H1 (cell line): ENCODE results near the gene IFRD1. TPM values are rescaled to one million over a fixed set of nuclear protein-coding genes. Genes with fewer than 3 reads are reported as not detected.

Source experiments
- CTCF ChIA-PET: fragments of 300-600 bp; sonication (Branson Sonifier 250); formaldehyde crosslinking; loops from one replicate; lab custom pipeline; 2021; ENCODE audit not compliant: partially characterized antibody; lab: Charles Lee
- POLR2A ChIA-PET: fragments of 300-600 bp; sonication (Branson Sonifier 250); formaldehyde crosslinking; loops from one replicate; lab custom pipeline; 2021; ENCODE audit warnings: inconsistent platforms; ENCODE audit not compliant: partially characterized antibody; lab: Charles Lee
- DNase-seq, 2 experiments: peaks; one replicate each; pipeline versions ENCODE4 v3.0.0 to v3.0.0-alpha.2; 2010 to 2022; ENCODE audit warnings: low spot score in 2 of 2, low read depth in 1 of 2, mixed read lengths in 1 of 2
- FAIRE-seq: peaks from 2 replicates; lab custom pipeline; 2011; peaks lifted over from hg19 to GRCh38; lab: Jason Lieb, UNC
- H2AFZ ChIP-seq: 2 replicates; pipeline ENCODE4 v1.8.1; 2012; ENCODE audit warnings: low read length, inconsistent platforms
- H2AK5ac ChIP-seq: 2 replicates; pipeline ENCODE4 v1.6.1; 2013; ENCODE audit warnings: low read depth, low read length
- H2BK120ac ChIP-seq: replicated peaks from 2 replicates; pipeline ENCODE3; 2013; ENCODE audit warnings: low read depth, low read length, inconsistent platforms
- H2BK12ac ChIP-seq: 2 replicates; pipeline ENCODE4 v1.6.1; 2013; ENCODE audit warnings: low read depth, low read length
- H2BK15ac ChIP-seq: 2 replicates; pipeline ENCODE4 v1.6.1; 2013; ENCODE audit warnings: low read length
- H2BK20ac ChIP-seq: 2 replicates; pipeline ENCODE4 v1.6.1; 2013; ENCODE audit warnings: low read length
- H2BK5ac ChIP-seq: 2 replicates; pipeline ENCODE4 v1.6.1; 2013; ENCODE audit warnings: low read depth, low read length
- H3K14ac ChIP-seq: 2 replicates; pipeline ENCODE4 v1.6.1; 2013; ENCODE audit warnings: inconsistent platforms; ENCODE audit not compliant: insufficient read length
- H3K18ac ChIP-seq: 2 replicates; pipeline ENCODE4 v1.6.1; 2013; ENCODE audit warnings: low read length; ENCODE audit errors: extremely low read depth
- H3K23ac ChIP-seq: 2 replicates; pipeline ENCODE4 v1.6.1; 2013; ENCODE audit warnings: inconsistent platforms; ENCODE audit not compliant: insufficient read length
- H3K23me2 ChIP-seq: 2 replicates; pipeline ENCODE4 v1.6.1; 2013; ENCODE audit warnings: low read depth, low read length
- H3K27ac ChIP-seq: 2 replicates; pipeline ENCODE4 v1.6.1; 2011; ENCODE audit warnings: low read depth, low read length, inconsistent platforms
- H3K27me3 ChIP-seq, 4 experiments: replicated peaks in 1 of 4; 1 replicate in 1 of 4; 2 replicates in 3 of 4; pipeline versions ENCODE4 v1.6.1 to v1.8.1; 2011 to 2013; ENCODE audit warnings: low read length in 3 of 4, mild to moderate bottlenecking in 3 of 4, inconsistent platforms in 2 of 4, mixed read lengths in 2 of 4, moderate library complexity in 1 of 4; ENCODE audit not compliant: control insufficient read depth in 3 of 4, insufficient read depth in 3 of 4; ENCODE audit errors: extremely low read depth in 1 of 4
- H3K36me3 ChIP-seq, 4 experiments: 2 replicates each; pipeline versions ENCODE4 v1.6.1 to v1.8.1; 2011 to 2013; ENCODE audit warnings: mild to moderate bottlenecking in 4 of 4, low read length in 3 of 4, moderate library complexity in 2 of 4, control low read depth in 1 of 4, inconsistent platforms in 1 of 4; ENCODE audit not compliant: insufficient read depth in 4 of 4, control insufficient read depth in 2 of 4
- H3K4ac ChIP-seq: replicated peaks from 2 replicates; pipeline ENCODE3; 2013; ENCODE audit warnings: low read length, low read depth, mixed read lengths, inconsistent platforms; ENCODE audit not compliant: insufficient read length
- H3K4me1 ChIP-seq, 4 experiments: replicated peaks in 1 of 4; 1 replicate in 1 of 4; 2 replicates in 3 of 4; pipeline versions ENCODE4 v1.6.1 to v1.8.1; 2011 to 2013; ENCODE audit warnings: low read length in 3 of 4, inconsistent platforms in 2 of 4, mixed read lengths in 1 of 4; ENCODE audit not compliant: insufficient read depth in 4 of 4, control insufficient read depth in 3 of 4
- H3K4me2 ChIP-seq, 2 experiments: 2 replicates each; pipeline versions ENCODE4 v1.6.1 to v1.8.1; 2011 to 2013; ENCODE audit warnings: low read depth in 2 of 2, low read length in 2 of 2, control low read depth in 1 of 2, inconsistent platforms in 1 of 2, mild to moderate bottlenecking in 1 of 2; ENCODE audit not compliant: insufficient read depth in 1 of 2
- H3K4me3 ChIP-seq, 4 experiments: fragments of 200-600, 300-600 bp in 1 of 4; sonication (generic), shearing (Covaris generic), sonication (Bioruptor Twin) in 1 of 4; 2 replicates each; pipeline versions ENCODE4 v1.5.1 to v1.8.1; 2011 to 2016; ENCODE audit warnings: low read length in 4 of 4, low read depth in 3 of 4, control low read depth in 2 of 4, inconsistent platforms in 2 of 4, mild to moderate bottlenecking in 2 of 4, mixed read lengths in 1 of 4, moderate library complexity in 1 of 4; ENCODE audit not compliant: insufficient read depth in 2 of 4; ENCODE audit errors: extremely low read depth in 1 of 4
- H3K56ac ChIP-seq: replicated peaks from 2 replicates; pipeline ENCODE3; 2013; ENCODE audit warnings: low read depth, mild to moderate bottlenecking, mixed read lengths, low read length, inconsistent platforms; ENCODE audit not compliant: insufficient read length
- H3K79me1 ChIP-seq: 2 replicates; pipeline ENCODE4 v1.6.1; 2013; ENCODE audit warnings: low read depth, low read length, control low read depth
- H3K79me2 ChIP-seq, 2 experiments: 2 replicates each; pipeline versions ENCODE4 v1.6.1 to v1.8.1; 2012 to 2013; ENCODE audit warnings: low read length in 2 of 2, mild to moderate bottlenecking in 2 of 2, inconsistent platforms in 1 of 2; ENCODE audit not compliant: insufficient read depth in 2 of 2, control insufficient read depth in 1 of 2
- H3K9ac ChIP-seq, 4 experiments: replicated peaks in 1 of 4; 1 replicate in 1 of 4; 2 replicates in 3 of 4; pipeline versions ENCODE4 v1.6.1 to v1.8.1; 2011 to 2013; ENCODE audit warnings: low read depth in 3 of 4, low read length in 3 of 4, control low read depth in 2 of 4, mild to moderate bottlenecking in 2 of 4, moderate library complexity in 2 of 4, inconsistent platforms in 1 of 4; ENCODE audit errors: extremely low read depth in 1 of 4
- H3K9me3 ChIP-seq, 2 experiments: 2 replicates each; pipeline versions ENCODE4 v1.6.1 to v1.8.1; 2012 to 2013; ENCODE audit warnings: mild to moderate bottlenecking in 2 of 2, moderate library complexity in 2 of 2, control low read depth in 1 of 2, inconsistent platforms in 1 of 2, low read depth in 1 of 2, low read length in 1 of 2, mixed read lengths in 1 of 2; ENCODE audit not compliant: insufficient read depth in 2 of 2
- H4K20me1 ChIP-seq, 2 experiments: replicated peaks in 1 of 2; 2 replicates each; pipeline versions ENCODE3 to v1.8.1; 2011 to 2013; ENCODE audit warnings: inconsistent platforms in 2 of 2, low read length in 2 of 2, mild to moderate bottlenecking in 1 of 2; ENCODE audit not compliant: insufficient read depth in 2 of 2, control insufficient read depth in 1 of 2
- H4K5ac ChIP-seq: 2 replicates; pipeline ENCODE4 v1.6.1; 2013; ENCODE audit warnings: low read length, low read depth, mixed read lengths, inconsistent platforms; ENCODE audit not compliant: insufficient read length
- H4K8ac ChIP-seq: 2 replicates; pipeline ENCODE4 v1.8.0; 2013; ENCODE audit warnings: mild to moderate bottlenecking, moderate library complexity, low read length, inconsistent platforms; ENCODE audit not compliant: insufficient read depth; ENCODE audit errors: extremely low read depth
- H4K91ac ChIP-seq: replicated peaks from 2 replicates; pipeline ENCODE3; 2013; ENCODE audit warnings: low read length, mixed read lengths, inconsistent platforms; ENCODE audit not compliant: insufficient read length
- BACH1 ChIP-seq: IDR thresholded peaks from 2 replicates; pipeline ENCODE4 v1.6.1; 2012; ENCODE audit warnings: low read length, improper control_type of control experiment
- CHD1 ChIP-seq: IDR thresholded peaks from 2 replicates; pipeline ENCODE4 v1.6.1; 2012; ENCODE audit warnings: low read depth, low read length, improper control_type of control experiment
- HDAC2 ChIP-seq, 2 experiments: fragments of 300-600 bp in 1 of 2; sonication (generic) in 1 of 2; IDR thresholded peaks; 2 replicates each; pipeline ENCODE4 v1.6.1; 2011 to 2012; ENCODE audit warnings: low read depth in 2 of 2, low read length in 2 of 2, mild to moderate bottlenecking in 2 of 2, moderate library complexity in 2 of 2, borderline replicate concordance in 1 of 2, inconsistent platforms in 1 of 2
- PHF8 ChIP-seq: fragments of 200-600 bp; sonication (generic); conservative IDR thresholded peaks from 2 replicates; pipeline ENCODE4 v1.7.1; 2012; ENCODE audit warnings: low read depth, mild to moderate bottlenecking, inconsistent platforms, low read length, moderate library complexity
- SIRT6 ChIP-seq: IDR thresholded peaks from one replicate; pipeline ENCODE4 v1.7.1; 2012; ENCODE audit warnings: low read length, inconsistent platforms
- SIX5 ChIP-seq: IDR thresholded peaks from 2 replicates; pipeline ENCODE4 v1.6.1; 2011; ENCODE audit warnings: mild to moderate bottlenecking, low read depth, low read length
- SP2 ChIP-seq: IDR thresholded peaks from 2 replicates; pipeline ENCODE4 v1.6.1; 2012; ENCODE audit warnings: mild to moderate bottlenecking, low read length, inconsistent platforms
- SRF ChIP-seq: IDR thresholded peaks from 2 replicates; pipeline ENCODE4 v1.6.1; 2011; ENCODE audit warnings: mild to moderate bottlenecking, low read depth, low read length, moderate library complexity
- YY1 ChIP-seq: IDR thresholded peaks from 2 replicates; pipeline ENCODE4 v1.6.1; 2011; ENCODE audit warnings: low read depth, mild to moderate bottlenecking, low read length
- ZNF274 ChIP-seq: IDR thresholded peaks from 2 replicates; pipeline ENCODE4 v1.7.0; 2012; ENCODE audit warnings: low read length, borderline replicate concordance; ENCODE audit errors: extremely low read depth
- WGBS, 2 experiments: shearing (Covaris generic) in 1 of 2; methylation state at CpG; one replicate each; pipeline versions ENCODE4 v1.1.6 to v1.1.7; 2013 to 2015; ENCODE audit warnings: low lambda C conversion rate in 2 of 2, mixed read lengths in 2 of 2, inconsistent platforms in 1 of 2, low coverage in 1 of 2, missing lambda C conversion rate in 1 of 2; ENCODE audit not compliant: insufficient replicate concordance in 2 of 2, insufficient coverage in 1 of 2, insufficient read length in 1 of 2; ENCODE audit errors: extremely low coverage in 1 of 2, missing lambda C conversion rate in 1 of 2; 5-methylcytosine and 5-hydroxymethylcytosine counted together
- polyA plus RNA-seq, 7 experiments: library from polyadenylated mRNA; depleted of rRNA in 3 of 7; stranded (reverse) in 5 of 7; unstranded in 2 of 7; fragments of >200 nt in 5 of 7; fragments of 200-250 nt in 2 of 7; gene quantifications; 1 replicate in 5 of 7; 2 replicates in 1 of 7; 4 replicates in 1 of 7; pipeline versions ENCODE4 v1.2.1 to v1.2.3, GENCODE V29; 2011 to 2013; ENCODE audit warnings: missing spikeins in 2 of 7, mixed read lengths in 2 of 7
- total RNA-seq: library from RNA; stranded (reverse); fragmentation: NEBNext Ultra II Directional; extraction: Animal tissue kit (Norgen Biotek cat#: 25700); gene quantifications from 2 replicates; pipeline ENCODE4 v1.2.1, GENCODE V29; 2021
- TF ChIP-seq, protein P1 (sequence below): IDR thresholded peaks from 2 replicates; pipeline ENCODE4 v1.6.1; 2012; ENCODE audit warnings: inconsistent platforms

IFRD1 gene
- total and polyA plus RNA-seq, 2 of the 8 experiments (the other 6 are each of a cell fraction or from before 2014, with no cell fraction given): 23.0 to 50.4 TPM

DNA sequence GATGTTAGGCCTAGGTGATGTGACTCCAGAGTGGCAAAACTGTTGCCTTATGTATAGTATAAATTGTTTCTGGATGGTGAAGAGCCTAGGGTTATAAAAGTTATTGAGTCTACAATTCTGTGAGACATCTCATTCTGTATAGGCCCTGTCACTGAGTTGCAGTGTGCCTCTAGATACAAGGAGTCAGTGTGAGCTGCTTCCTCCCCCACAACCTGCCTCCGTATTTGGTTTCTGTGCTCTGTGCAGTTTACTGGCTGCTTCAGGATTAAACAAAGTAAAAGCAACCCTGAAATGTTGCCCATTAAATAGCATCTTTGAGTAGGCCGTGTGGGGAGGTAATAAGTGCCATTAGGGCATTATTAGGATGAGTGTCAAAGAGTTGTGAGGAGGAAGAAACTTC lies 1.9 kb upstream of the IFRD1 start:
- Histone ChIP-seq H2BK20ac (no peak overlapping the region), H3K4me2 (no peak overlapping the region), H3K56ac (no peak overlapping the region), H2BK5ac (no peak overlapping the region), H2BK12ac (no peak overlapping the region), H3K23ac (no peak overlapping the region), H3K4me1 (peaks cover 0 to 8% (median under 1%) of the 10 kb centered on the region in 4 experiments; a peak in 2 of 7 replicates), H2AFZ (no peak overlapping the region), H3K4me3 (no peak overlapping the region), H3K79me2 (peaks cover 7 to 26% of the 10 kb centered on the region in 2 experiments; a peak in 3 of 4 replicates), H3K4ac (no peak overlapping the region), H2BK120ac (no peak overlapping the region), H3K9ac (no peak overlapping the region), H3K36me3 (no peaks in the 10 kb centered on the region; a peak in 1 of 8 replicates), H3K79me1 (no peaks in the 10 kb centered on the region), H4K20me1 (peaks cover 1 to 5% of the 10 kb centered on the region in 2 experiments), H4K91ac (no peak overlapping the region), H3K27ac (no peak overlapping the region), H3K27me3 (no peaks in the 10 kb centered on the region), H3K18ac (no peak overlapping the region), H4K8ac (no peak overlapping the region), H4K5ac (no peak overlapping the region), H2BK15ac (no peak overlapping the region), H3K9me3 (no peaks in the 10 kb centered on the region), H3K14ac (no peak overlapping the region), H2AK5ac (no peak overlapping the region), H3K23me2 (peaks cover 5% of the 10 kb centered on the region; the same call in 1 of the 2 replicates)
- WGBS, 2 experiments: 90% methylated on average over 2 of the region's 2 CpGs; no CpG with 5 or more reads in 1 of the 2 experiments
- CTCF ChIA-PET: no interaction called here
- POLR2A ChIA-PET: interaction anchor here (1.8 to 4.9 kb wide), 2 partner anchors 12 to 22 kb away, joined by 4 to 49 read pairs; no protein-coding TSS in a partner anchor
- DNase-seq: no peak
- FAIRE-seq: no peak
- TF ChIP-seq, protein P1, sequence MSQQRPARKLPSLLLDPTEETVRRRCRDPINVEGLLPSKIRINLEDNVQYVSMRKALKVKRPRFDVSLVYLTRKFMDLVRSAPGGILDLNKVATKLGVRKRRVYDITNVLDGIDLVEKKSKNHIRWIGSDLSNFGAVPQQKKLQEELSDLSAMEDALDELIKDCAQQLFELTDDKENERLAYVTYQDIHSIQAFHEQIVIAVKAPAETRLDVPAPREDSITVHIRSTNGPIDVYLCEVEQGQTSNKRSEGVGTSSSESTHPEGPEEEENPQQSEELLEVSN: no peak
- TF ChIP-seq SIRT6 (no peak), HDAC2 (IDR thresholded peaks at IDR 0.05; ENCODE audit: borderline replicate concordance in 1 of 2, low read depth in 2 of 2, low read length in 2 of 2) (no peak), PHF8 (no peak), SP2 (no peak), YY1 (no peak), SRF (no peak), CHD1 (no peak), SIX5 (no peak), BACH1 (no peak), ZNF274 (no peak)
